Body of pancreas (tissue), 4 donors: ENCODE results near the gene KIF6.
A peak's percentile ranks its signal among the peaks of the same experiment; 100 is the strongest.

ENCODE experiments used
- POLR2A ChIP-seq, 3 donors: fragments of 450-650 bp; IDR thresholded peaks; one replicate each; pipeline ENCODE4 v1.6.1; 2016; ENCODE audit warnings: antibody characterized with exemption in 3 of 3, mild to moderate bottlenecking in 2 of 3
- TF ChIP-seq, protein P1 (sequence below), 7 experiments: fragments of 450-650 bp in 4 of 7; fragments of 200-600 bp in 3 of 7; sonication (generic) in 3 of 7; IDR thresholded peaks; one replicate each; pipeline ENCODE4 v1.5.1; 2016 to 2019; ENCODE audit warnings: antibody characterized with exemption in 7 of 7

DNA sequence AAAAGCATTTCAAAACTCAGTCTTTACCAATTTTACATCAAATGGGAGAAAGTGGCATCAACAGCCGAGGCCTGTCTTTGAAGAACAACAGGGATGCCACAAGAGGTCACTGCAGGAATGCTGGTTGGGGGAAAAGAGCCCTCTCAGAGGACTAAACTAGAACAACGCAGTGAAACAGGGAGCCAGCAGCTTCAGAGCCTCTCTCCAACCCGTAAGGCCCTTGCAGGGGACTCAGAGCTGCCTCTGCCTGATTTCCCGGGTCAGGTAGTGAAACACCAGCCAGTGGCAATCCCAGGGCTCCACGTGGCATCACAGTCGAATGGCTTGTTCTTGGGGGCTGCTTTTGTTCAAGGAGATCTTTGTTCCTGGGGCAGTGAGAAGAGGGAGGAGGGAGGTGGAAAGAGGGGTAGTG, 347.7 kb downstream of the KIF6 start:
- TF ChIP-seq, protein P1, sequence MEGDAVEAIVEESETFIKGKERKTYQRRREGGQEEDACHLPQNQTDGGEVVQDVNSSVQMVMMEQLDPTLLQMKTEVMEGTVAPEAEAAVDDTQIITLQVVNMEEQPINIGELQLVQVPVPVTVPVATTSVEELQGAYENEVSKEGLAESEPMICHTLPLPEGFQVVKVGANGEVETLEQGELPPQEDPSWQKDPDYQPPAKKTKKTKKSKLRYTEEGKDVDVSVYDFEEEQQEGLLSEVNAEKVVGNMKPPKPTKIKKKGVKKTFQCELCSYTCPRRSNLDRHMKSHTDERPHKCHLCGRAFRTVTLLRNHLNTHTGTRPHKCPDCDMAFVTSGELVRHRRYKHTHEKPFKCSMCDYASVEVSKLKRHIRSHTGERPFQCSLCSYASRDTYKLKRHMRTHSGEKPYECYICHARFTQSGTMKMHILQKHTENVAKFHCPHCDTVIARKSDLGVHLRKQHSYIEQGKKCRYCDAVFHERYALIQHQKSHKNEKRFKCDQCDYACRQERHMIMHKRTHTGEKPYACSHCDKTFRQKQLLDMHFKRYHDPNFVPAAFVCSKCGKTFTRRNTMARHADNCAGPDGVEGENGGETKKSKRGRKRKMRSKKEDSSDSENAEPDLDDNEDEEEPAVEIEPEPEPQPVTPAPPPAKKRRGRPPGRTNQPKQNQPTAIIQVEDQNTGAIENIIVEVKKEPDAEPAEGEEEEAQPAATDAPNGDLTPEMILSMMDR (IDR thresholded peaks at IDR 0.05), result peak; percentile 29 to 87 (median 76)
- no peak for TF ChIP-seq POLR2A (IDR thresholded peaks at IDR 0.05)
